ENCODE measurements around the gene MMP12.

MMP12 gene

DNA sequence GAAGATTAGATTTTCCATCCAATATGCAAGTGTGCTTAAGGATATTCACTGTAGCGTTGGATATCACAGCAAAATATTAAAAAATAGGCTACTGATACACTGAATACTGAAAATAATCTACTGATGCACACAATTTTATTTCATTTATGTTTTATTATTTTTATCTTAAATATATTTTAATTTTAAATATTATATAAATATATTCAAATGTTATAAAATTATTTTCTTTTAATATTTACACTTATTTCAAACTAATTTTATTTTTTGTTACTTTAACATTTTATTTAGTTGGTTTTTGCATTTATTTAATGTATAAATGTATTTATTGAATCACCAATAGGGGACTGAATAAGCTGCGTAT is 43.7 kb downstream of the MMP12 start:
- no peaks in the 10 kb centered on the region for H3K9me2 ChIP-seq (replicated peaks; ENCODE audit: insufficient read depth, low read length)
- H4K20me1 ChIP-seq (ENCODE audit: low read depth, low read length), result no peaks in the 10 kb centered on the region
- no peaks in the 10 kb centered on the region for H3K27me3 ChIP-seq (ENCODE audit: low read length)
- H3K9ac ChIP-seq (ENCODE audit: low read length), result no peak overlapping the region
- H2AFZ ChIP-seq (ENCODE audit: low read depth, low read length, severe bottlenecking), result no peak overlapping the region
- H3F3A ChIP-seq (ENCODE audit: insufficient read depth), result no peaks in the 10 kb centered on the region
- H3K9me3 ChIP-seq (ENCODE audit: insufficient read depth, low read length), result no peaks in the 10 kb centered on the region
- no peak overlapping the region for H3K4me3 ChIP-seq (ENCODE audit: insufficient read depth, low read length, poor library complexity, severe bottlenecking)
- TF ChIP-seq CTCF (IDR thresholded peaks at IDR 0.05; ENCODE audit: insufficient read depth, low read length, poor library complexity, severe bottlenecking) (no peak), EZH2phosphoT487 (conservative IDR thresholded peaks at IDR 0.05; ENCODE audit: low read length) (no peak)
- H3K4me2 ChIP-seq (ENCODE audit: low read depth, low read length, poor library complexity, severe bottlenecking), result no peak overlapping the region
- H3K27ac ChIP-seq (ENCODE audit: low read depth, low read length), result no peak overlapping the region
- no peaks in the 10 kb centered on the region for H3K36me3 ChIP-seq (ENCODE audit: low read length)
- H3K79me2 ChIP-seq (ENCODE audit: insufficient read depth, low read length), result no peaks in the 10 kb centered on the region

DNA sequence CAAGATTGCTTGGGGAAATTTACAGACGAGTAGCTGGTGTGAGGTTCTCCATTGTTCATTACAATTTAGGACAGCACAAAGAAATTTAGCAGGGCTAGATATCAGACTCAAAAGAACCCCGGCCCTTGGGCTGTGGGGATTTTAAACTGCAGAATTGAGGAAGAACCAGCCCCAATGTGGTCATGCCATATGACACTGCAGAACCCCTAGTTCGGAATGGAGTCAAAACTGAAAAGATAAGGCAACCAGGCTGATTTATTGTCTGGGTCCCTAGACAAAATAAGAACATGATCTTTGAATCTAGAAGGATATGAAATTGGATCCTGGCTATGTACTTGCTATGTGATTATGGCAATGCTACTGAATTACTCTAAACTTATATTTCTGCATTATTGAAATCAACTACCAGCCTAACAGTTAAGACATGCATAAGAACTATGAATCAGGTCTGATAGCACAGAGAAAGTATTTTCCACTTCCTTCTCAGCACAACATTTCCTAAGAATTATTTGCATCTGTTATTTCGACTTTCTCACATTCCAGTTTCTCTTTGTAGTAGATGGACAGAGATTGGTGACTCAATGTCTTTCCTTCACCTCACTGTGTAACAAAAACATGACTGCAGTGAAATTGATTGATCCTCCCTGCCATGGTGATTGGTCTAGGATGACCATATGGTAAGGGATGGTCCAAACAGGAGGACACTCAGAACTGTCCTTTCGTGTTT is 44.6 kb downstream of the MMP12 start:
- H3K27me3 ChIP-seq (ENCODE audit: low read length), result no peaks in the 10 kb centered on the region
- no peak overlapping the region for H3K4me2 ChIP-seq (ENCODE audit: low read depth, low read length, poor library complexity, severe bottlenecking)
- no peaks in the 10 kb centered on the region for H3K9me2 ChIP-seq (replicated peaks; ENCODE audit: insufficient read depth, low read length)
- H2AFZ ChIP-seq (ENCODE audit: low read depth, low read length, severe bottlenecking), result no peak overlapping the region
- H3K4me3 ChIP-seq (ENCODE audit: insufficient read depth, low read length, poor library complexity, severe bottlenecking), result no peak overlapping the region
- no peaks in the 10 kb centered on the region for H4K20me1 ChIP-seq (ENCODE audit: low read depth, low read length)
- H3K9ac ChIP-seq (ENCODE audit: low read length), result no peak overlapping the region
- H3F3A ChIP-seq (ENCODE audit: insufficient read depth), result no peaks in the 10 kb centered on the region
- H3K27ac ChIP-seq (ENCODE audit: low read depth, low read length), result no peak overlapping the region
- no peaks in the 10 kb centered on the region for H3K36me3 ChIP-seq (ENCODE audit: low read length)
- TF ChIP-seq CTCF (IDR thresholded peaks at IDR 0.05; ENCODE audit: insufficient read depth, low read length, poor library complexity, severe bottlenecking) (no peak), EZH2phosphoT487 (conservative IDR thresholded peaks at IDR 0.05; ENCODE audit: low read length) (no peak)
- H3K9me3 ChIP-seq (ENCODE audit: insufficient read depth, low read length), result no peaks in the 10 kb centered on the region
- H3K79me2 ChIP-seq (ENCODE audit: insufficient read depth, low read length), result no peaks in the 10 kb centered on the region

DNA sequence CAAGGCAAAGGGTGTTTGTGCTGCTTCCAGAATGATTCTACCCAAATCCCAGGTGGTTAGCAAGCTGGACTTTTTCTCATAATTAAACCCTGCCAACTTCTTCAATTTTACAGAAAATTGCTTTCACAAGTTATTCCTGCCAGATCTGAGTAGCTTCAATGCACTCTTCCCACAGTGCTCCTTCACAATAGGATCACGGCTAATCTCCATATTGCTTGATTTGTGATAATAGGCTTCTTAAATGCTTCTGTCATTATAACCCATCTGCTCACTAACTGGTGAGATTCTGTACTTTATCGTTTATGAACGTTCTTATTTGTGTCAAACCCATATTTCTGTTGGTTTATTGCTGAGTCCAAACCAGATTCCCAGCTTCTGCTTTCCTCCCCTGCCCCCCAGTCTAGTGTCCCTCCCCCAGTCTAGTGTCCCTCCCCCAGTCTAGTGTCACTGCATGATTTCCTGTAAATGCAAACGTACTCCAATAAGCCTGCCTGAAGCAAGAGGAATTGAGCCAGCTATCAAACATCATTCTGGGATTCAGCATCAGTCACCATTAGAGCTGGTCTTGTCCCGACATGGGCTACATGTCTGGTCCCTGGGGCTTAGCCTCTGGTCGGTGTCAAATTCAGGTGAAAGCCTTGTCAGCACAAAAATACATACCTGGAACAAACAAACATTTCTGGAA is 45.3 kb downstream of the MMP12 start:
- Histone ChIP-seq H3K4me2 (ENCODE audit: low read depth, low read length, poor library complexity, severe bottlenecking) (no peak overlapping the region), H4K20me1 (ENCODE audit: low read depth, low read length) (no peaks in the 10 kb centered on the region), H3K4me3 (ENCODE audit: insufficient read depth, low read length, poor library complexity, severe bottlenecking) (no peak overlapping the region), H3K27ac (ENCODE audit: low read depth, low read length) (no peak overlapping the region), H3K9me2 (replicated peaks; ENCODE audit: insufficient read depth, low read length) (no peaks in the 10 kb centered on the region), H3K9ac (ENCODE audit: low read length) (no peak overlapping the region), H2AFZ (ENCODE audit: low read depth, low read length, severe bottlenecking) (no peak overlapping the region), H3K9me3 (ENCODE audit: insufficient read depth, low read length) (no peaks in the 10 kb centered on the region), H3K27me3 (ENCODE audit: low read length) (no peaks in the 10 kb centered on the region), H3K79me2 (ENCODE audit: insufficient read depth, low read length) (no peaks in the 10 kb centered on the region), H3K36me3 (ENCODE audit: low read length) (no peaks in the 10 kb centered on the region), H3F3A (ENCODE audit: insufficient read depth) (no peaks in the 10 kb centered on the region)
- TF ChIP-seq EZH2phosphoT487 (conservative IDR thresholded peaks at IDR 0.05; ENCODE audit: low read length) (no peak), CTCF (IDR thresholded peaks at IDR 0.05; ENCODE audit: insufficient read depth, low read length, poor library complexity, severe bottlenecking) (no peak)
